ENCODE results near the gene TRIM8.
A peak's percentile ranks its signal among the peaks of the same experiment; 100 is the strongest.
"Not testable (repeated sequence)": the region's sequence is repeated elsewhere in the genome, so short reads cannot be mapped to it uniquely, and the experiment has no call there.

Gene TRIM8

GRCh38 chr10:102673819-102674511 lies 29.7 kb downstream of the TRIM8 start:
- peak; percentile 98 for DNase-seq

- peak; percentile 79 for DNase-seq
Observed at GRCh38 chr10:102674566-102674965, 30.3 kb downstream of the TRIM8 start.

GRCh38 chr10:102675011-102675665 lies 30.9 kb downstream of the TRIM8 start:
- DNase-seq: no peak

GRCh38 chr10:102675666-102676533 lies 31.6 kb downstream of the TRIM8 start:
- peak; percentile 65 for DNase-seq

- no peak for DNase-seq
Observed at GRCh38 chr10:102676534-102677315, 32.4 kb downstream of the TRIM8 start.

GRCh38 chr10:102677331-102678067 lies 33.2 kb downstream of the TRIM8 start:
- DNase-seq: no peak

GRCh38 chr10:102678068-102678400 lies 33.8 kb downstream of the TRIM8 start:
- no peak for DNase-seq

- DNase-seq: peak; percentile 83
Observed at GRCh38 chr10:102678842-102679289, 34.6 kb downstream of the TRIM8 start.

- DNase-seq: no peak
Observed at GRCh38 chr10:102679596-102679995, 35.3 kb downstream of the TRIM8 start.

GRCh38 chr10:102681696-102682095 lies 37.4 kb downstream of the TRIM8 start:
- no peak for DNase-seq

GRCh38 chr10:102682416-102682815 lies 38.1 kb downstream of the TRIM8 start:
- no peak for DNase-seq

- DNase-seq: no peak
Observed at GRCh38 chr10:102682981-102683380, 38.7 kb downstream of the TRIM8 start.

- DNase-seq: peak; percentile 27
Observed at GRCh38 chr10:102683736-102684135, 39.5 kb downstream of the TRIM8 start.

GRCh38 chr10:102691285-102692066 lies 47.2 kb downstream of the TRIM8 start:
- DNase-seq: no peak

GRCh38 chr10:102695401-102695800 lies 51.1 kb downstream of the TRIM8 start:
- DNase-seq: not testable (repeated sequence)

- no peak for DNase-seq
Observed at GRCh38 chr10:102696736-102697135, 52.5 kb downstream of the TRIM8 start.

GRCh38 chr10:102698894-102699293 lies 54.6 kb downstream of the TRIM8 start:
- DNase-seq: no peak

GRCh38 chr10:102701272-102701671 lies 57.0 kb downstream of the TRIM8 start:
- no peak for DNase-seq

GRCh38 chr10:102701796-102702195 lies 57.5 kb downstream of the TRIM8 start:
- DNase-seq: no peak

- no peak for DNase-seq
Observed at GRCh38 chr10:102702742-102703141, 58.5 kb downstream of the TRIM8 start.

GRCh38 chr10:102704915-102705314 lies 60.6 kb downstream of the TRIM8 start:
- DNase-seq: no peak

All from hematopoietic multipotent progenitor cell treated with erythropoietin and hydrocortisone succinate and interleukin-3 and kit ligand, for 6 days (in vitro differentiated cells).